B cell (primary cell): ENCODE measurements around the gene CD72. TPM values are rescaled to one million over a fixed set of nuclear protein-coding genes. Genes with fewer than 3 reads are reported as not detected.

ENCODE experiments used
- ATAC-seq: fragments of 200-7000 bp; cut with Tn5 transposase; one replicate; pipeline ENCODE4 v1.10.0; 2021; ENCODE audit warnings: low read depth, mild to moderate bottlenecking, moderate number of reproducible peaks, moderate library complexity
- CTCF ChIA-PET: fragments of 350-600 bp; sonication (Branson Sonifier 250); formaldehyde crosslinking; loops from one replicate; lab custom pipeline; 2021; ENCODE audit warnings: antibody characterized with exemption, inconsistent platforms; lab: Charles Lee
- POLR2A ChIA-PET: fragments of 350-600 bp; sonication (Branson Sonifier 250); formaldehyde crosslinking; loops from one replicate; lab custom pipeline; 2021; ENCODE audit warnings: antibody characterized with exemption; lab: Charles Lee
- DNase-seq: peaks from one replicate; pipeline ENCODE4 v3.0.0; 2013
- H2AFZ ChIP-seq: 2 replicates; pipeline ENCODE4 v1.6.1; 2012; ENCODE audit warnings: mild to moderate bottlenecking, low read depth, low read length; ENCODE audit not compliant: insufficient read depth, poor library complexity, severe bottlenecking
- H3K27ac ChIP-seq, 2 donors: 1 replicate in 1 of 2; 2 replicates in 1 of 2; pipeline ENCODE4 v1.5.1; 2012 to 2013; ENCODE audit warnings: low read length in 2 of 2, mild to moderate bottlenecking in 2 of 2, moderate library complexity in 1 of 2
- H3K27me3 ChIP-seq, 4 experiments: fragments of 200-600 bp in 1 of 4; sonication (generic) in 1 of 4; replicated peaks in 1 of 4; 1 replicate in 2 of 4; 2 replicates in 2 of 4; pipeline versions ENCODE4 v1.6.1 to v1.7.0; 2013 to 2016; ENCODE audit warnings: low read length in 3 of 4, mild to moderate bottlenecking in 2 of 4, mixed read lengths in 1 of 4, moderate library complexity in 1 of 4; ENCODE audit not compliant: insufficient read depth in 4 of 4, control insufficient read depth in 3 of 4; ENCODE audit errors: control extremely low read depth in 1 of 4
- H3K36me3 ChIP-seq, 2 experiments: replicated peaks in 1 of 2; 1 replicate in 1 of 2; 2 replicates in 1 of 2; pipeline versions ENCODE4 v1.6.1 to v1.7.1; 2013; ENCODE audit warnings: low read length in 1 of 2; ENCODE audit not compliant: insufficient read depth in 2 of 2, control insufficient read depth in 1 of 2; ENCODE audit errors: control extremely low read depth in 1 of 2, extremely low read depth in 1 of 2
- H3K4me1 ChIP-seq, 2 donors: fragments of 200-600 bp in 1 of 2; sonication (generic) in 1 of 2; 1 replicate in 1 of 2; 2 replicates in 1 of 2; pipeline versions ENCODE4 v1.5.1 to v1.6.1; 2013 to 2017; ENCODE audit warnings: low read length in 2 of 2; ENCODE audit not compliant: control insufficient read depth in 2 of 2, insufficient read depth in 2 of 2
- H3K4me2 ChIP-seq: replicated peaks from 2 replicates; pipeline ENCODE3; 2012; ENCODE audit warnings: mild to moderate bottlenecking, low read depth, low read length; ENCODE audit not compliant: poor library complexity, severe bottlenecking
- H3K4me3 ChIP-seq, 5 experiments: fragments of 200-600 bp in 1 of 5; sonication (generic) in 1 of 5; 1 replicate in 3 of 5; 2 replicates in 2 of 5; pipeline versions ENCODE4 v1.5.1 to v1.7.0; 2011 to 2016; ENCODE audit warnings: low read length in 4 of 5, mild to moderate bottlenecking in 4 of 5, low read depth in 2 of 5, control low read depth in 1 of 5, moderate library complexity in 1 of 5; ENCODE audit not compliant: insufficient read depth in 1 of 5; ENCODE audit errors: control extremely low read depth in 1 of 5, extremely low read depth in 1 of 5
- H3K79me2 ChIP-seq: fragments of 200-600 bp; sonication (generic); one replicate; pipeline ENCODE4 v1.6.0; 2016; ENCODE audit warnings: low read length; ENCODE audit not compliant: control insufficient read depth, insufficient read depth
- H3K9ac ChIP-seq: fragments of 200-600 bp; sonication (generic); 2 replicates; pipeline ENCODE4 v1.6.1; 2017; ENCODE audit warnings: mild to moderate bottlenecking, low read length, moderate library complexity
- H3K9me3 ChIP-seq, 3 donors: one replicate each; pipeline versions ENCODE4 v1.6.1 to v1.7.1; 2013; ENCODE audit warnings: low read length in 2 of 3; ENCODE audit not compliant: control insufficient read depth in 2 of 3, insufficient read depth in 1 of 3; ENCODE audit errors: control extremely low read depth in 1 of 3
- H4K20me1 ChIP-seq: 2 replicates; pipeline ENCODE4 v1.6.0; 2012; ENCODE audit warnings: mild to moderate bottlenecking, low read length; ENCODE audit not compliant: insufficient read depth, control insufficient read depth, poor library complexity, severe bottlenecking
- H3K27ac Mint-ChIP-seq: one replicate; pipeline ENCODE4 v1.8.0; 2021; ENCODE audit warnings: mixed read lengths
- H3K27me3 Mint-ChIP-seq: one replicate; pipeline ENCODE4 v1.8.0; 2021; ENCODE audit warnings: mixed read lengths
- H3K4me1 Mint-ChIP-seq: one replicate; pipeline ENCODE4 v1.8.0; 2021; ENCODE audit warnings: mixed read lengths
- H3K4me3 Mint-ChIP-seq: one replicate; pipeline ENCODE4 v1.8.0; 2021; ENCODE audit warnings: mixed read lengths
- H3K9me3 Mint-ChIP-seq: one replicate; pipeline ENCODE4 v1.8.0; 2022; ENCODE audit warnings: mixed read lengths; ENCODE audit not compliant: insufficient read depth
- EZH2 ChIP-seq: IDR thresholded peaks from 2 replicates; pipeline ENCODE4 v1.6.1; 2012; ENCODE audit warnings: borderline replicate concordance, low read depth, mild to moderate bottlenecking, moderate library complexity, low read length; ENCODE audit not compliant: insufficient read depth, poor library complexity, severe bottlenecking
- WGBS: methylation state at CpG from one replicate; pipeline ENCODE4 v1.1.5; 2013; ENCODE audit warnings: missing lambda C conversion rate; ENCODE audit not compliant: insufficient coverage; 5-methylcytosine and 5-hydroxymethylcytosine counted together
- intact Hi-C: fragments of 100-400 bp; cut with micrococcal nuclease; formaldehyde crosslinking; loops from one replicate; pipeline ENCODE4 v1.10.0; 2022
- polyA plus RNA-seq: library from polyadenylated mRNA; depleted of rRNA; stranded (reverse); fragments of >200 nt; gene quantifications from 2 replicates; pipeline ENCODE4 v1.2.3, GENCODE V29; 2012
- total RNA-seq, 2 donors: library from RNA; stranded (reverse); fragments of 120-200 nt in 1 of 2; gene quantifications; 1 replicate in 1 of 2; 2 replicates in 1 of 2; pipeline versions ENCODE4 v1.2.3 to v1.2.4, GENCODE V29; 2013 to 2022
- TF ChIP-seq, protein P1 (sequence below): fragments of 200-600 bp; IDR thresholded peaks from one replicate; pipeline ENCODE4 v1.8.0; 2022; ENCODE audit warnings: antibody characterized with exemption, mild to moderate bottlenecking

The CD72 gene
- total and polyA plus RNA-seq, 2 donors (not counting 1 experiment from before 2014, with no cell fraction given) = 94.6 to 436 TPM

GRCh38 chr9:35604578-35605350 lies 13.4 kb downstream of the CD72 start, which contains the start of gene TESK1:
TESK1 (plus strand) TSS chr9:35605262; CDS start chr9:35605620, 358 bp downstream.
- H4K20me1 ChIP-seq = peaks cover 36% of the 10 kb centered on the region
- peak within 1 kb of the TSS; percentile 71 to 84 (median 81) for H3K4me3 ChIP-seq
- TF ChIP-seq EZH2 = no peak
- TF ChIP-seq, protein P1, sequence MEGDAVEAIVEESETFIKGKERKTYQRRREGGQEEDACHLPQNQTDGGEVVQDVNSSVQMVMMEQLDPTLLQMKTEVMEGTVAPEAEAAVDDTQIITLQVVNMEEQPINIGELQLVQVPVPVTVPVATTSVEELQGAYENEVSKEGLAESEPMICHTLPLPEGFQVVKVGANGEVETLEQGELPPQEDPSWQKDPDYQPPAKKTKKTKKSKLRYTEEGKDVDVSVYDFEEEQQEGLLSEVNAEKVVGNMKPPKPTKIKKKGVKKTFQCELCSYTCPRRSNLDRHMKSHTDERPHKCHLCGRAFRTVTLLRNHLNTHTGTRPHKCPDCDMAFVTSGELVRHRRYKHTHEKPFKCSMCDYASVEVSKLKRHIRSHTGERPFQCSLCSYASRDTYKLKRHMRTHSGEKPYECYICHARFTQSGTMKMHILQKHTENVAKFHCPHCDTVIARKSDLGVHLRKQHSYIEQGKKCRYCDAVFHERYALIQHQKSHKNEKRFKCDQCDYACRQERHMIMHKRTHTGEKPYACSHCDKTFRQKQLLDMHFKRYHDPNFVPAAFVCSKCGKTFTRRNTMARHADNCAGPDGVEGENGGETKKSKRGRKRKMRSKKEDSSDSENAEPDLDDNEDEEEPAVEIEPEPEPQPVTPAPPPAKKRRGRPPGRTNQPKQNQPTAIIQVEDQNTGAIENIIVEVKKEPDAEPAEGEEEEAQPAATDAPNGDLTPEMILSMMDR = no peak
- Mint-ChIP-seq H3K4me1 (peaks cover 32% of the 10 kb centered on the region), H3K4me3 (peak within 1 kb of the TSS; percentile 97), H3K27me3 (no peaks in the 10 kb centered on the region), H3K9me3 (no peaks in the 10 kb centered on the region), H3K27ac (peak within 1 kb of the TSS; percentile 99)
- H3K4me2 ChIP-seq = peak within 1 kb of the TSS; percentile 96
- peak within 1 kb of the TSS; percentile 78 to 84 for H3K27ac ChIP-seq
- H2AFZ ChIP-seq = peak within 1 kb of the TSS; percentile 77
- no peaks in the 10 kb centered on the region for H3K9me3 ChIP-seq
- H3K36me3 ChIP-seq = peaks cover 8 to 28% of the 10 kb centered on the region in 2 experiments
- ChIA-PET POLR2A (interaction anchor here (0.6 to 3.6 kb wide), 10 partner anchors 11 to 493 kb away, joined by 3 to 30 read pairs (median 4); partner anchors contain the start of genes CCDC107, CD72, CREB3 and RMRP), CTCF (interaction anchor here (0.7 to 3.5 kb wide), 13 partner anchors 13 to 244 kb away, joined by 3 to 49 read pairs (median 6); partner anchors contain the start of genes CCDC107, CD72, CREB3 and RMRP)
- H3K4me1 ChIP-seq = peaks cover 20 to 45% of the 10 kb centered on the region in 2 donors
- intact Hi-C loops = loop anchor here (1.0 kb wide), 11 partner anchors 15 to 532 kb away; partner anchors contain the start of genes CCDC107, CREB3, GBA2 and HINT2
- WGBS = under 1% methylated on average over 51 of the region's 55 CpGs
- peaks cover 19% of the 10 kb centered on the region for H3K79me2 ChIP-seq
- H3K27me3 ChIP-seq = no peaks in the 10 kb centered on the region
- DNase-seq (peak; percentile 89), ATAC-seq (peak; percentile 37)
- peak within 1 kb of the TSS; percentile 79 for H3K9ac ChIP-seq
